HG03039 (cell line): ENCODE data around the gene FGF12.

Source experiments
- ATAC-seq: cut with Tn5 transposase; IDR thresholded peaks from one replicate; pipeline ENCODE4 v1.9.1; 2021; ENCODE audit warnings: mild to moderate bottlenecking, moderate library complexity; ENCODE audit not compliant: unreplicated experiment

Gene FGF12

GRCh38 chr3:192417559-192418055 lies 309.7 kb downstream of the FGF12 start:
- ATAC-seq = no peak

DNA sequence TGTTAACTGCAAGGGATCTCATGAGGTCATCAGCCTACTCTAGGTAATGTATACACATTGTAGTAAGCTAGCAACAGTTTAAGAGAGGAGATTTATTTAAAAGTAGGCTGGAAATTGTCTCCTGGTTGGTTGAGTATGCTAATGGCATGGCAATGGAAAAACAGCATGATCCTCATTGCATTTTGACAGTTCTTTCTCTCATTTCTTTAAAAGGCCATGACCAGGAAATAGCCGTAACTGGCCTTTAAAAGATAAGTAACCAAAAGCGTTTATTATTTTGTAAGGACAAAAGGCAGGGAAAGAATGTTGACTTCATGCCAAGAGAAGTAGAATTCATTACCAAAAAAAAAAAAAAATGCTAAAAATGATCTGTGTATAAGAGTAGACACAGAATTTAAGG lies 310.3 kb downstream of the FGF12 start:
- ATAC-seq = no peak

- ATAC-seq = no peak
These were observed 313.9 kb downstream of the FGF12 start for GRCh38 chr3:192413461-192413860.

DNA sequence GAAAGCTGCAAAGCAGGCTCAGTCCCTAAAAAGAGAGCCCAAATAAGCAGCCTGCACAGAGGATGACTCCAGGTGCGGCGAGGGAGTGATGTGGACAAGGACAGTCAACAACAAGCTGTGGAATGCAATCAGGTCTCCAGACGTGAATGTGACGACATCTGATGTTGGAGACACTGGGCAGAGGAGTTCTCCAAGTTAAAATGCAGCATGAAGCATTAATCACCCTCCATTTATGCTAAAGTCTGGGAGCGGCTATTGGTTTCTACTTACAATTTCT lies 316.7 kb downstream of the FGF12 start:
- no peak for ATAC-seq

DNA sequence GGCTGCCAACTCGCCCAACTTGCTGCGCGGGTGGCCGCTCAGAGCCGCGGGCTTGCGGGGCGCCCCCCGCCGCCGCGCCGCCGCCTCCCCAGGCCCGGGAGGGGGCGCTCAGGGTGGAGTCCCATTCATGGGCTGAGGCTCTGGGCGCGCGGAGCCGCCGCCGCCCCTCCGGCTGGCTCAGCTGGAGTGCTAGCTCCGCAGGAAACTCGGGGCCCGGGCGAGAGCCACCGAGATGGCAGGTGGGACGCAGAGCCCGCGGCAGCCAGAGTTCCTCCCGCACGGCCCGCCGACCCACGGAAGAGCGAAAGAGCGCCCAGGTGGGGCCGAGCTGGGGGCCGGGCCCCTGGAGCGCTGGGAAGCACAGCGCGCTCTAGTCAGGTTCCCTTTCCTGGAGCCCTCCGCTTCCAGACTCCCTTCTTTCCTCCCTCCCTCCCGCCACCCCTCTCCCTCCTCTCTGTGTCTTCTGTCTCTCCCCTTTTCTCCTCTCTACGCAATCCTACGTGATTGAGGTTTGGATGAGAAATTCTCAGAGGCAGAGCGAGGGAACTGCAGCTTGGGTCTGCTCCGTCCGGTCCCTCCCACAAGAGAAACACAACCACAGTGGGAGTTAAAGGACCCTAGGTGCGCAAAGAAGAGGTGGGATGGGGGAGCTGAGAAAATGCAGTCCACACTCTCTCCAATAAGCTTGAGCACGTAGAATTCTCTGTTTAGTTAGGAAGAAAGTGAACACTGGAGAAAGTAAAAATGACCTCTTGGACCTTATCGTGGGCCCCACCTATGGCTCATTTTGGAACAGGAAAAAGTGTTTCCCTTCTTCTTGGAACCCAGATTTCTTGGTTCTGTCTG lies 317.3 kb downstream of the FGF12 start:
- ATAC-seq = no peak

DNA sequence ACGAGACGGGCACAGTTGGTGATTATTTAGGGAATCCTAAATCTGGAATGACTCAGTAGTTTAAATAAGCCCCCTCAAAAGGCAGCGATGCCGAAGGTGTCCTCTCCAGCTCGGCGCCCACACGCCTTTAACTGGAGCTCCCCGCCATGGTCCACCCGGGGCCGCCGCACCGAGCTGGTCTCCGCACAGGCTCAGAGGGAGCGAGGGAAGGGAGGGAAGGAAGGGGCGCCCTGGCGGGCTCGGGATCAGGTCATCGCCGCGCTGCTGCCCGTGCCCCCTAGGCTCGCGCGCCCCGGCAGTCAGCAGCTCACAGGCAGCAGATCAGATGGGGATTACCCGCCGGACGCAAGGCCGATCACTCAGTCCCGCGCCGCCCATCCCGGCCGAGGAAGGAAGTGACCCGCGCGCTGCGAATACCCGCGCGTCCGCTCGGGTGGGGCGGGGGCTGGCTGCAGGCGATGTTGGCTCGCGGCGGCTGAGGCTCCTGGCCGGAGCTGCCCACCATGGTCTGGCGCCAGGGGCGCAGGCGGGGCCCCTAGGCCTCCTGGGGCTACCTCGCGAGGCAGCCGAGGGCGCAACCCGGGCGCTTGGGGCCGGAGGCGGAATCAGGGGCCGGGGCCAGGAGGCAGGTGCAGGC lies 318.0 kb downstream of the FGF12 start:
- no peak for ATAC-seq

DNA sequence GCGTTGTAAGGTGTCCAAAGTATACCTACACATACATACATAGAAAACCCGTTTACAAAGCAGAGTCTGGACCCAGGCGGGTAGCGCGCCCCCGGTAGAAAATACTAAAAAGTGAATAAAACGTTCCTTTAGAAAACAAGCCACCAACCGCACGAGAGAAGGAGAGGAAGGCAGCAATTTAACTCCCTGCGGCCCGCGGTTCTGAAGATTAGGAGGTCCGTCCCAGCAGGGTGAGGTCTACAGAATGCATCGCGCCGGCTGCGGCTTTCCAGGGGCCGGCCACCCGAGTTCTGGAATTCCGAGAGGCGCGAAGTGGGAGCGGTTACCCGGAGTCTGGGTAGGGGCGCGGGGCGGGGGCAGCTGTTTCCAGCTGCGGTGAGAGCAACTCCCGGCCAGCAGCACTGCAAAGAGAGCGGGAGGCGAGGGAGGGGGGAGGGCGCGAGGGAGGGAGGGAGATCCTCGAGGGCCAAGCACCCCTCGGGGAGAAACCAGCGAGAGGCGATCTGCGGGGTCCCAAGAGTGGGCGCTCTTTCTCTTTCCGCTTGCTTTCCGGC lies 318.6 kb downstream of the FGF12 start:
- no peak for ATAC-seq

DNA sequence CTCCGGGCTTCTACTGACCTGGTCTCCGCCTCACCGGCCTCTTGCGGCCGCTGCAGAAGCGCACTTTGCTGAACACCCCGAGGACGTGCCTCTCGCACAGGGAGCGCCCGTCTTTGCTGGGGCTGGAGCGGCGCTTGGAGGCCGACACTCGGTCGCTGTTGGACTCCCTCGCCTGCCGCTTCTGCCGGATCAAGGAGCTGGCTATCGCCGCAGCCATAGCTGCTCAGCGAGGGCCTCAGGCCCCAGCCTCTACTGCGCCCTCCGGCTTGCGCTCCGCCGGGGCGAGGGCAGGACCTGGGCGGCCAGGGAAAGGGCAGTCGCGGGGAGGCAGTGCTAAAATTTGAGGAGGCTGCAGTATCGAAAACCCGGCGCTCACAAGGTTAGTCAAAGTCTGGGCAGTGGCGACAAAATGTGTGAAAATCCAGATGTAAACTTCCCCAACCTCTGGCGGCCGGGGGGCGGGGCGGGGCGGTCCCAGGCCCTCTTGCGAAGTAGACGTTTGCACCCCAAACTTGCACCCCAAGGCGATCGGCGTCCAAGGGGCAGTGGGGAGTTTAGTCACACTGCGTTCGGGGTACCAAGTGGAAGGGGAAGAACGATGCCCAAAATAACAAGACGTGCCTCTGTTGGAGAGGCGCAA lies 319.2 kb downstream of the FGF12 start:
- no peak for ATAC-seq

DNA sequence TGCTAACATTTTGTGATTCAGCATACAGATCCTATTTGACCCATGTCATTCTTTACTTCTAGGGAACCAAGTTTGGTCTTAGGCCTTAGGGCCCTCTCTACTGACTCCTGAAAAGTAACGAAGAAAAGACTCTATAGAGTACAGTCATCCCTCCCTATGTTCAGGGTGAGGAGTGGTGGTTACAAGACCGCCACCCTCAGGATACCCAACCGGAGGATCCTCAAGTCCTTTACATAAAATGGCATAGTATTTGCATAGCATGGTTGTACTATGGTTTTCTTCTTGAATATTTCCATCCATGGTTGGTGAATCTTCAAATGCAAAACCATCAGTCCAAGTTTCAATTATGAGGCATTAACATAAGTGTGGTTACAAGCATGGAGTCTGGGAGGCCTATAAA lies 327.6 kb downstream of the FGF12 start:
- no peak for ATAC-seq

- ATAC-seq = no peak
These were observed 330.3 kb downstream of the FGF12 start for GRCh38 chr3:192397012-192397411.

GRCh38 chr3:192395506-192395905 lies 331.8 kb downstream of the FGF12 start:
- ATAC-seq = no peak

DNA sequence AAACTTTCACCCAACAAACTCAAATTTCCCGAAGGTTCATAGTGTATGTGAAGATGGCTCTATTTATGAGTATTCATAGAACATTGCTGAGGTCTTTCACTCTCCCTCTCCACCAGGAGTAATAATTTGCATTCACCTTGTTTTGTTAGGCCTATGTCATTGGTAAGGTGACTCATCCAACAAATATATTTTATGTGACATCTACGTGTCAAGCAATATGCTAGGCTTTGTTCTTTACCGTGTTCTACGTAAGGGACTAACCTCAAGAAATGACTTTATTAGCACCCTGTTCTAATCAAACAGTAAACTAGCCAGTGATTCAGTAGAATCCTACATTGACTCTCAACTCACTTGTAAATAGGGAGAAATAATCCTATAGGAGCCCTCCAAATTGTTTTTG lies 334.4 kb downstream of the FGF12 start:
- no peak for ATAC-seq

GRCh38 chr3:192382861-192383260 lies 344.5 kb downstream of the FGF12 start:
- no peak for ATAC-seq

DNA sequence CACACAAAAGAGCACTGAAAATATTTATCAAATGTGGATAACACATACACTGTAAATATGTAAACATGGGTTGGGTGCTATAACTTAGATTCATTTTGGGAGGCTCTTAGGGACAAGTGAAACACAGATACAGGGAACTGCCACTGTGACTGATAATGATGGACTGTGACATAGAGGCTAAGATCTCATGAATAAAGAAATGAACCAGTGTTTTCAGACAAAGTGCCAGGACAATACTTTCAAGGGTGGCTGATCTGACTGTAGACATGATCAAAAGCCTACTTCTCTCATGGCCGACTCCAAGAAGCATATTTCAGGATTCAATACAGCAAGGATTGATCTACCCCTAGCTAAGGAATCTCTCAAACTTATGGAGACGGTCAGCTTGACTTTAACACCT lies 353.8 kb downstream of the FGF12 start:
- ATAC-seq = no peak

GRCh38 chr3:192373032-192373431 lies 354.3 kb downstream of the FGF12 start:
- ATAC-seq = no peak

- no peak for ATAC-seq
These were observed 354.7 kb downstream of the FGF12 start for GRCh38 chr3:192372616-192373015.

GRCh38 chr3:192371870-192372400 lies 355.4 kb downstream of the FGF12 start:
- no peak for ATAC-seq

GRCh38 chr3:192367616-192368015 lies 359.7 kb downstream of the FGF12 start:
- ATAC-seq = no peak

DNA sequence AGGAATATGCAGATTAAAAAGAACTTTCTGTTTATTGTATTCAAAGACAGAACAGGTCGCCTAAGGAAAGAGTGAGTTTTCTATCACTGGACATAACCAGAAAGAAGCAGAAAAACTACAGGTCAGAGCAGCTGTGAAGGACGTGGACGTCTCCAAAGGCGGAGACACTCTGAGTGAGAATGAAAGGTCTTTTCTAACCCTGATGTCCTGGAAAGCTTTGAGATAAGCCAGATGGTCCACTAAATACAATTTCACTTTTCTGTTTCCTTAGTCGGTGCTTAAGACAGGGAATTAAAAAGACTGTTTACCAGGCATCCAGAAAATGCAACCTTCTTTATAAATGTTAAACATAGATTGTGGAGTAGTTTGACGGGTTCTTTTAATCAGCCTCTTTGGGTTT lies 360.4 kb downstream of the FGF12 start:
- no peak for ATAC-seq

GRCh38 chr3:192365571-192365970 lies 361.8 kb downstream of the FGF12 start:
- ATAC-seq = no peak

GRCh38 chr3:192364316-192364715 lies 363.0 kb downstream of the FGF12 start:
- ATAC-seq = no peak

DNA sequence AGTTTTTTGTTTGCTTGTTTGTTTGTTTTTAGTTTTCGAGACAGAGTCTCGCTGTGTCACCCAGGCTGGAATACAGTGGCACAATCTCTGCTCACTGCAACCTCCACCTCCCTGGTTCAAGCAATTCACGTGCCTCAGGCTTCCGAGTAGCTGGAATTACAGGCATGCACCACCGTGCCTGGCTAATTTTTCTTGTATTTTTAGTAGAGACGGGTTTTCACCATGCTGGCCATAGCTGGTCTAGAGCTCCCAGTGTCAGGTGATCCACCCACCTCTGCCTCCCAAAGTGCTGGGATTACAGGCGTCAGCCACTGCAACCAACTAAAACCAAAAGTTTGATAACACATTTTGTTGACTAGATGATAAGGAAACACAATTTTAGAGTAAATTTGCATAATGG lies 372.7 kb downstream of the FGF12 start:
- ATAC-seq = no peak
